Common myeloid progenitor, CD34-positive (primary cell): ENCODE results near the gene RUNX2.

Experiments
- CTCF ChIA-PET: fragments of 350-600 bp; sonication (Branson Sonifier 250); formaldehyde crosslinking; loops from one replicate; lab custom pipeline; 2021; ENCODE audit warnings: antibody characterized with exemption; lab: Charles Lee
- POLR2A ChIA-PET: fragments of 350-600 bp; sonication (Branson Sonifier 250); formaldehyde crosslinking; loops from one replicate; lab custom pipeline; 2021; ENCODE audit warnings: antibody characterized with exemption; lab: Charles Lee
- DNase-seq, 3 donors: peaks; one replicate each; pipeline versions ENCODE4 v3.0.0 to v3.0.0-alpha.2; 2013
- H3K27ac ChIP-seq, 2 experiments: 1 replicate in 1 of 2; 2 replicates in 1 of 2; pipeline ENCODE4 v1.7.0; 2013; ENCODE audit warnings: inconsistent platforms in 2 of 2, low read length in 2 of 2, mild to moderate bottlenecking in 2 of 2, low read depth in 1 of 2, moderate library complexity in 1 of 2; ENCODE audit not compliant: severe bottlenecking in 2 of 2, insufficient read depth in 1 of 2, poor library complexity in 1 of 2
- H3K27me3 ChIP-seq, 5 experiments: replicated peaks in 2 of 5; 1 replicate in 3 of 5; 2 replicates in 2 of 5; pipeline versions ENCODE4 v1.6.1 to v1.7.0; 2013; ENCODE audit warnings: low read length in 4 of 5, mild to moderate bottlenecking in 2 of 5, moderate library complexity in 2 of 5, inconsistent platforms in 1 of 5; ENCODE audit not compliant: insufficient read depth in 5 of 5, control insufficient read depth in 4 of 5
- H3K36me3 ChIP-seq, 4 experiments: 1 replicate in 2 of 4; 2 replicates in 2 of 4; pipeline versions ENCODE4 v1.6.1 to v1.7.0; 2013; ENCODE audit warnings: low read length in 3 of 4, control low read depth in 1 of 4, mild to moderate bottlenecking in 1 of 4; ENCODE audit not compliant: control insufficient read depth in 4 of 4, insufficient read depth in 4 of 4
- H3K4me1 ChIP-seq, 4 experiments: 1 replicate in 3 of 4; 2 replicates in 1 of 4; pipeline versions ENCODE4 v1.6.1 to v1.7.1; 2013; ENCODE audit warnings: low read length in 3 of 4, mild to moderate bottlenecking in 3 of 4, control low read depth in 1 of 4, inconsistent platforms in 1 of 4, moderate library complexity in 1 of 4; ENCODE audit not compliant: control insufficient read depth in 4 of 4, insufficient read depth in 4 of 4; ENCODE audit errors: control extremely low read depth in 1 of 4
- H3K4me3 ChIP-seq, 7 experiments: 1 replicate in 4 of 7; 2 replicates in 3 of 7; pipeline versions ENCODE4 v1.5.1 to v1.7.0; 2013; ENCODE audit warnings: mild to moderate bottlenecking in 7 of 7, low read length in 6 of 7, moderate library complexity in 6 of 7, inconsistent platforms in 2 of 7, low read depth in 2 of 7, control low read depth in 1 of 7; ENCODE audit not compliant: insufficient read depth in 4 of 7, control insufficient read depth in 1 of 7; ENCODE audit errors: extremely low read depth in 1 of 7
- H3K9me3 ChIP-seq, 5 experiments: 1 replicate in 4 of 5; 2 replicates in 1 of 5; pipeline versions ENCODE4 v1.6.1 to v1.7.1; 2013; ENCODE audit warnings: low read length in 4 of 5, mild to moderate bottlenecking in 2 of 5, inconsistent platforms in 1 of 5, low read depth in 1 of 5, moderate library complexity in 1 of 5; ENCODE audit not compliant: control insufficient read depth in 4 of 5, insufficient read depth in 2 of 5; ENCODE audit errors: control extremely low read depth in 1 of 5
- WGBS: methylation state at CpG from one replicate; pipeline ENCODE4 v1.1.5; 2013; ENCODE audit not compliant: insufficient coverage; 5-methylcytosine and 5-hydroxymethylcytosine counted together

The RUNX2 gene

GRCh38 chr6:45630801-45631200 is 302.7 kb downstream of the RUNX2 start:
- Histone ChIP-seq H3K4me1 (no peaks in the 10 kb centered on the region), H3K27me3 (no peaks in the 10 kb centered on the region), H3K36me3 (no peaks in the 10 kb centered on the region), H3K27ac (no peak overlapping the region), H3K9me3 (no peaks in the 10 kb centered on the region), H3K4me3 (no peak overlapping the region)
- ChIA-PET POLR2A (no interaction called here), CTCF (no interaction called here)
- no peak for DNase-seq
- 100% methylated on average over 2 of the region's 4 CpGs for WGBS

- Histone ChIP-seq H3K4me1 (no peaks in the 10 kb centered on the region), H3K36me3 (no peaks in the 10 kb centered on the region), H3K27me3 (no peaks in the 10 kb centered on the region), H3K27ac (no peak overlapping the region), H3K9me3 (no peaks in the 10 kb centered on the region), H3K4me3 (no peak overlapping the region)
- no peak for DNase-seq
- POLR2A ChIA-PET: no interaction called here
- CTCF ChIA-PET: interaction anchor here (0.7 kb wide), 1 partner anchor 31 kb away, joined by 3 read pairs; no protein-coding TSS in a partner anchor
- WGBS: 94% methylated on average over 1 of the region's 3 CpGs
Measured at GRCh38 chr6:45631396-45631795, 303.3 kb downstream of the RUNX2 start.

- Histone ChIP-seq H3K4me1 (no peaks in the 10 kb centered on the region), H3K4me3 (no peak overlapping the region), H3K27me3 (no peaks in the 10 kb centered on the region), H3K9me3 (no peaks in the 10 kb centered on the region), H3K36me3 (no peaks in the 10 kb centered on the region), H3K27ac (no peak overlapping the region)
- WGBS: 98% methylated on average over 5 of the region's 6 CpGs
- no peak for DNase-seq
- ChIA-PET CTCF (no interaction called here), POLR2A (no interaction called here)
Measured at GRCh38 chr6:45633272-45633908, 305.3 kb downstream of the RUNX2 start.

GRCh38 chr6:45634231-45634630 is 306.1 kb downstream of the RUNX2 start:
- H3K36me3 ChIP-seq: no peaks in the 10 kb centered on the region
- no peaks in the 10 kb centered on the region for H3K4me1 ChIP-seq
- H3K27me3 ChIP-seq: no peaks in the 10 kb centered on the region
- H3K27ac ChIP-seq: no peak overlapping the region
- POLR2A ChIA-PET: no interaction called here
- no peak overlapping the region for H3K4me3 ChIP-seq
- no peak for DNase-seq
- 100% methylated on average over 3 of the region's 4 CpGs for WGBS
- H3K9me3 ChIP-seq: no peaks in the 10 kb centered on the region
- CTCF ChIA-PET: no interaction called here

GRCh38 chr6:45635284-45635867 is 307.2 kb downstream of the RUNX2 start:
- H3K9me3 ChIP-seq: no peaks in the 10 kb centered on the region
- 100% methylated on average over 4 of the region's 8 CpGs for WGBS

GRCh38 chr6:45637056-45637455 is 308.9 kb downstream of the RUNX2 start:
- no peaks in the 10 kb centered on the region for H3K36me3 ChIP-seq
- no peak for DNase-seq
- H3K4me1 ChIP-seq: no peaks in the 10 kb centered on the region
- CTCF ChIA-PET: interaction anchor here (1.1 to 1.3 kb wide), 2 partner anchors 10 to 39 kb away, joined by 3 read pairs; no protein-coding TSS in a partner anchor
- no peaks in the 10 kb centered on the region for H3K27me3 ChIP-seq
- H3K27ac ChIP-seq: no peak overlapping the region
- H3K4me3 ChIP-seq: no peak overlapping the region
- H3K9me3 ChIP-seq: no peaks in the 10 kb centered on the region
- WGBS: 96% methylated on average over 2 of the region's 3 CpGs
- POLR2A ChIA-PET: no interaction called here

More at GRCh38 chr6:45635284-45635867, 307.2 kb downstream of the RUNX2 start:
- H3K27ac ChIP-seq: no peak overlapping the region
- H3K27me3 ChIP-seq: no peaks in the 10 kb centered on the region
- ChIA-PET CTCF (interaction anchor here (0.5 kb wide), 1 partner anchor 65 kb away, joined by 4 read pairs; no protein-coding TSS in a partner anchor), POLR2A (no interaction called here)
- no peaks in the 10 kb centered on the region for H3K4me1 ChIP-seq
- no peak overlapping the region for H3K4me3 ChIP-seq
- H3K36me3 ChIP-seq: no peaks in the 10 kb centered on the region
- no peak for DNase-seq

GRCh38 chr6:45637611-45638257 is 309.6 kb downstream of the RUNX2 start:
- H3K4me1 ChIP-seq: no peaks in the 10 kb centered on the region
- no peaks in the 10 kb centered on the region for H3K27me3 ChIP-seq
- no peak overlapping the region for H3K27ac ChIP-seq
- CTCF ChIA-PET: interaction anchor here (1.1 kb wide), 1 partner anchor 38 kb away, joined by 3 read pairs; no protein-coding TSS in a partner anchor
- no peaks in the 10 kb centered on the region for H3K9me3 ChIP-seq
- no peak for DNase-seq
- no peaks in the 10 kb centered on the region for H3K36me3 ChIP-seq
- no peak overlapping the region for H3K4me3 ChIP-seq
- 96% methylated on average over 5 of the region's 7 CpGs for WGBS
- POLR2A ChIA-PET: no interaction called here
